Ovary (tissue), 9 donors: ENCODE results near the gene CRISP2. TPM values are rescaled to one million over a fixed set of nuclear protein-coding genes. Genes with fewer than 3 reads are reported as not detected.

Source experiments
- DNase-seq, 5 donors: peaks; one replicate each; pipeline ENCODE4 v3.0.0-alpha.2; 2019 to 2020
- H3K27ac ChIP-seq, 2 donors: fragments of 200-600 bp; one replicate each; pipeline versions ENCODE4 v1.5.1 to v1.8.0; 2019 to 2022
- H3K27me3 ChIP-seq: fragments of 200-600 bp; one replicate; pipeline ENCODE4 v1.8.0; 2022
- H3K36me3 ChIP-seq: fragments of 200-600 bp; sonication (generic); one replicate; pipeline ENCODE4 v1.5.1; 2019
- H3K4me1 ChIP-seq: one replicate; pipeline ENCODE4 v1.8.1; 2013; ENCODE audit warnings: mild to moderate bottlenecking, moderate library complexity; ENCODE audit not compliant: insufficient read depth
- H3K4me3 ChIP-seq: fragments of 200-600 bp; sonication (generic); one replicate; pipeline ENCODE4 v1.5.1; 2017
- H3K9me3 ChIP-seq, 2 donors: fragments of 200-600 bp in 1 of 2; sonication (generic) in 1 of 2; one replicate each; pipeline versions ENCODE4 v1.5.1 to v1.8.1; 2013 to 2019; ENCODE audit warnings: mild to moderate bottlenecking in 1 of 2, moderate library complexity in 1 of 2
- CTCF ChIP-seq, 3 donors: fragments of 450-650 bp in 2 of 3; fragments of 200-600 bp in 1 of 3; IDR thresholded peaks; one replicate each; pipeline versions ENCODE4 v1.5.1 to v1.8.0; 2016 to 2022; ENCODE audit warnings: antibody characterized with exemption in 3 of 3, mild to moderate bottlenecking in 1 of 3
- EP300 ChIP-seq: sonication (generic); formaldehyde crosslinking; IDR thresholded peaks from one replicate; pipeline ENCODE4 v1.6.1; 2017; ENCODE audit warnings: antibody characterized with exemption
- POLR2A ChIP-seq: fragments of 450-650 bp; IDR thresholded peaks from one replicate; pipeline ENCODE4 v1.6.1; 2017; ENCODE audit warnings: antibody characterized with exemption, mild to moderate bottlenecking, moderate library complexity
- WGBS, 3 donors: extraction: QIAGEN DNeasy Blood & Tissue Kit in 1 of 3; methylation state at CpG; one replicate each; pipeline versions ENCODE4 v1.1.5 to v1.1.7; 2013 to 2017; 5-methylcytosine and 5-hydroxymethylcytosine counted together
- intact Hi-C, 4 donors: fragments of 100-400 bp; cut with DNase I; formaldehyde crosslinking; loops; one replicate each; pipeline versions ENCODE4 v1.11.0 to v1.15.1; 2022 to 2023
- polyA plus RNA-seq, 2 donors: library from polyadenylated mRNA; stranded (reverse); fragments of 200-250 nt in 1 of 2; fragments of 350-450 nt in 1 of 2; fragmentation: Illumina TruSeq in 1 of 2; extraction: RNeasy Lipid Tissue Mini Kit (QIAGEN cat#74804) in 1 of 2; gene quantifications; one replicate each; pipeline ENCODE4 v1.2.3, GENCODE V29; 2013 to 2014
- total RNA-seq, 7 donors: library from RNA; depleted of rRNA in 2 of 7; stranded (reverse); fragments of >200 nt in 2 of 7; fragmentation: NEBNext Ultra II Directional in 3 of 7; extraction: Animal tissue kit (Norgen Biotek cat#: 25700) in 3 of 7; gene quantifications; one replicate each; pipeline versions ENCODE4 v1.1.0 to v1.2.4, GENCODE V29; 2016 to 2023
- donor health status: DM: no; HTN: no; CAD: no; lungs with moderate emphysema.
- donor health status: DM: no; HTN: no; CAD: no.
- donor health status: Bipolar disorder and iron deficiency.
- donor health status: DM: yes; HTN: yes; CAD: no.
- donor health status: DM: no; HTN: no; CAD: no.
- donor health status: DM: yes; HTN: yes; CAD: no.

CRISP2 gene
- total and polyA plus RNA-seq, 9 donors, result 0.06 to 24.1 (median 0.68) TPM; not detected in 5

- Histone ChIP-seq H3K4me1 (no peaks in the 10 kb centered on the region), H3K4me3 (no peak overlapping the region), H3K27me3 (no peaks in the 10 kb centered on the region), H3K36me3 (no peaks in the 10 kb centered on the region), H3K9me3 (no peaks in the 10 kb centered on the region), H3K27ac (no peak overlapping the region)
- intact Hi-C loops, result no loop called here
- 68 to 74% (median 71%) methylated on average over 4 of the region's 4 CpGs for WGBS, 3 donors
- TF ChIP-seq CTCF (IDR thresholded peaks at IDR 0.05) (no peak), POLR2A (no peak), EP300 (no peak)
- no peak for DNase-seq
Observed at GRCh38 chr6:49676671-49677281, 36.6 kb downstream of the CRISP2 start.

GRCh38 chr6:49675816-49676215, 37.5 kb downstream of the CRISP2 start:
- 19 to 29% (median 25%) methylated on average over 1 of the region's 1 CpG for WGBS, 3 donors
- no peak overlapping the region for H3K4me3 ChIP-seq
- no peaks in the 10 kb centered on the region for H3K9me3 ChIP-seq
- no peak for DNase-seq
- no peaks in the 10 kb centered on the region for H3K36me3 ChIP-seq
- H3K4me1 ChIP-seq, result no peaks in the 10 kb centered on the region
- H3K27ac ChIP-seq, result no peak overlapping the region
- TF ChIP-seq POLR2A (no peak), CTCF (IDR thresholded peaks at IDR 0.05) (no peak), EP300 (no peak)
- intact Hi-C loops, result no loop called here
- H3K27me3 ChIP-seq, result no peaks in the 10 kb centered on the region

GRCh38 chr6:49668083-49668511, 45.2 kb downstream of the CRISP2 start:
- intact Hi-C loops, result no loop called here

GRCh38 chr6:49666930-49667757, 46.2 kb downstream of the CRISP2 start:
- TF ChIP-seq CTCF (IDR thresholded peaks at IDR 0.05) (no peak), POLR2A (no peak), EP300 (no peak)
- DNase-seq, result no peak
- H3K27ac ChIP-seq, result no peak overlapping the region
- no peaks in the 10 kb centered on the region for H3K36me3 ChIP-seq
- no peaks in the 10 kb centered on the region for H3K4me1 ChIP-seq
- H3K9me3 ChIP-seq, result no peaks in the 10 kb centered on the region
- no peaks in the 10 kb centered on the region for H3K27me3 ChIP-seq
- intact Hi-C loops, result no loop called here
- WGBS, 3 donors, result 54 to 70% (median 56%) methylated on average over 5 of the region's 5 CpGs
- no peak overlapping the region for H3K4me3 ChIP-seq

More at GRCh38 chr6:49668083-49668511, 45.2 kb downstream of the CRISP2 start:
- Histone ChIP-seq H3K9me3 (no peaks in the 10 kb centered on the region), H3K4me1 (no peaks in the 10 kb centered on the region), H3K27ac (no peak overlapping the region), H3K4me3 (no peak overlapping the region), H3K36me3 (no peaks in the 10 kb centered on the region), H3K27me3 (no peaks in the 10 kb centered on the region)
- no peak for TF ChIP-seq POLR2A
- no peak for TF ChIP-seq EP300
- TF ChIP-seq CTCF (IDR thresholded peaks at IDR 0.05), result no peak
- no peak for DNase-seq
